LoVo (cell line): ENCODE results near the gene BMX.

Experiments used
- DNase-seq: peaks from one replicate; pipeline ENCODE4 v3.0.0-alpha.2; 2016; ENCODE audit warnings: low spot score

Gene BMX

DNA sequence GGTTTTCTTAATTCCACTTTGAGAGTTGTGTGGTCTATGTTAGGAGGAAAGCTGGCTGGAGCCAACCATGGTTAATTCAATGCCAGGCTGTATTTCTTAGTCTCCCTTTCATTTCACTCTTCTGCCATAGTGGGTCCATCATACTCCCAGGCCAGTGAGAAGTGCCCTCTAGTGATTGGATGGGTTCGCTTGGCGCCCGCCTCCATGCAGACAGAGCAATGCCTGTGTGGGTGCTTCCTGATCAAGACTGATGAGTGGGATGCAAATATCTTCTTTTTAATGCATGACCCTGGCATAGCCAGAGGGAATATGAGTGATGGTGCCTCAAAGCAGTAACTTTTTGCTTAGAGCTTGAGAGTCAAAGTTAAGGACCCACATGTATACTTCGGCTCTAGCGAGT lies 6.4 kb downstream of the BMX start:
- DNase-seq: no peak

DNA sequence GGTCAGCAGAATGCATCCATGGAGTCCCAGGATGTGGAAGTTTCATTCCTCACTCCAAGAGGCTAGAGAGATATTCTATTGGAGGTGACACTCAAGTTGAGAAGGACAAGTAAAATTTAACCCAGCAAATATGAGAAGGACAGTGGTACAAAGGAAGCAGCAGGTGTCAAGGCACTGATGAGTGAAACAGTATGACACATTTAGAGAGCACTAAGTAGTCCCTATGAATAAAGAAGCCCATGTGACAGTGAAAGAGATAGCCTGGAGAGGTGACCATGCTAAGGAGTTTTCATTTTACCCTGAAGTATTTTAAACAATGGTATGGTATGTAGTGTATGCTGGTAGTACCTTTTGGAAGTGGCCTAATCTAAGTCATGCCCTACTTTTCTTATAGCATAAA lies 9.2 kb downstream of the BMX start:
- DNase-seq: no peak

- DNase-seq: no peak
Observed at GRCh38 chrX:15511563-15511962, 11.0 kb downstream of the BMX start.

DNA sequence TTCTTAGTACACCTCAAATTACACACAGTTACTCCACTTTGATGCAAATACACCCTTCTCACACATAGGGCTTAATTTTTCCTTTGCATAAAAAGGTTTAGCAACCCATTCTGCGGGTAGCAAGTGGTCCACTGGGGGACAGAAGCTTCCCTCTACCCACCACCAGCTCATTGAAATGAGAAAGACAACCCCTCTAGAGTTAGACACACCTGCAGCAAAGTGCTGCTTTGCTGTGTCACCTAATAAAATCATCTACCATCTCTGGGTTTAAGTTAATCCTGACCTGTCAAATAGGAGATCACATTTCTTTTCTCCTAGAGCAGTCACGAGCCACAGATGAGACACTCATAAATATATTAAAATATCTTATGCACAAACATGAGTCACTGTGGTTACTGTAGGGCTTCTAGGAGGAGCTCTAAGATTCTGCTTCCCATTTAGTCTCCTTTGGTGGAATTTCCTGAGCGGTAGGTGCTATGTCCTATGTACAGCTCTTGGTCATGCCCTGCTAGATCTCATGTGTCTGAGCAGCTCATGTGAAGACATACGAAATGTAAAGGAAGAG lies 11.9 kb downstream of the BMX start:
- no peak for DNase-seq

DNA sequence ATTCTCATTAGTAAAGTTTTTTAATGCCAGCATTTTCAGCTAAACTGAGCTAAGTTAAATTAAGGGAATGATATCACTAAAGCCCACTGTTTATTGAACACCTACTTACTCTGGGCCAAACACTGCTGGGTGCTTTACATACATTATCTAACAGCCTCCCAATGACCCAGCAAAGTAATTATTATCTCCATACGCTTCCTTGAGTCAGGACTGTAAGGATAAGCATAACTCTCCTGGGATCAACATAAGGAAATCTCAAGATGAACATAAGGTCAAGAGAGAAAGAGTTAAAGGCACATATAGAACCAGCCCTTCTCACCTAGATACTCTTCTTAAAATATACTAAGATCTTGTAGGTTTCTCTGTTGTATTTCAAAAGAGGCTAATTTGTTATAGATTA lies 13.7 kb downstream of the BMX start:
- DNase-seq: no peak

DNA sequence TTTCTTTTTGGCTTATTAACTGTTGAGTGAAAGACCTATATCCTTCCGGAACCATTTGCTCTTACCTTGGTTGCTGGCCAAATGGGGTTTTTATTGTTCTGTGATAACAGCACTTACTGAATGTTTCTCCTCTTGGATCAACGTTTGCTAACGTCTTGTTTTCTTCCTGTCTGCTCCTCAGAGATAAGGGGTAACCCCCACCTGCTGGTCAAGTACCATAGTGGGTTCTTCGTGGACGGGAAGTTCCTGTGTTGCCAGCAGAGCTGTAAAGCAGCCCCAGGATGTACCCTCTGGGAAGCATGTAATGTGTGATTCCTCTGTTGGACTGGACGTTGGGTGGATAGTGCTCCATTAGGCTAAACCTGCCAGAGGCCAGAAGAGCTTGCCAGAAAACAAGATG lies 15.3 kb downstream of the BMX start:
- DNase-seq: no peak

- DNase-seq: no peak
Observed at GRCh38 chrX:15522464-15522863, 21.9 kb downstream of the BMX start.

GRCh38 chrX:15523088-15523487 lies 22.5 kb downstream of the BMX start:
- no peak for DNase-seq

GRCh38 chrX:15524417-15524816 lies 23.8 kb downstream of the BMX start:
- DNase-seq: peak; percentile 26

DNA sequence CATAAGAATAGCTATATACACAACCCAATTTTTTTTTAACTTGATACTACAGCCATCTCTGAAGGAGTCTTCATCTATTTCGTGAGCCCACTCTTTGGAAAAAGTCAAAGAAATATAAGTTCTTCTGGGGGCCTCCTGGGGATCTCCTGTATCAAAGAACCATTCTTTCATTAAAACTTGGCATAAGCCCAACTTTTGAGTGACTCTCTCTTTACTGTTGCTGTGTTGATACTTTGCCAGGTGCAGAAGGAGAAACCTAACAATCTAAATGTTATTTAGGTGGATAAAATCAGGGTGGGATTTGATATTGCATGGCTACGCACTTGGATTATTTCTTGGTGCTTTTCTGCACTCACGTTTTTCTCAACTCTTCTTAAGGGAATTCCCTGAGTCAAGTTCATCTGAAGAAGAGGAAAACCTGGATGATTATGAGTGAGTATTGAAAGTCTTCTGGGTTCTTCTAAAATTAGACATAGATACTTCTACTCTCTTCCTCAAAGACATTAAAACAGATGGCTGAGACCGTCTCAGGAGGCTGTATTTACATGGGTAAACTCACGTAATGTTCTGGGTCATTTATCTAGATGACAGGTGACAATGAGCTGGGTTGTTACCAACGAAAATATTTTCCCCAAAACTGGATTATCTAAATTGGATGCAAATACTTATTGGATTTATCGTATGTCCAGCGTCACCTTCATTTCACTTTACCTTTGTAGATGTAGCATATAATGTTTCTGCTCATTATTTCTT lies 25.2 kb downstream of the BMX start:
- peak; percentile 13 for DNase-seq

DNA sequence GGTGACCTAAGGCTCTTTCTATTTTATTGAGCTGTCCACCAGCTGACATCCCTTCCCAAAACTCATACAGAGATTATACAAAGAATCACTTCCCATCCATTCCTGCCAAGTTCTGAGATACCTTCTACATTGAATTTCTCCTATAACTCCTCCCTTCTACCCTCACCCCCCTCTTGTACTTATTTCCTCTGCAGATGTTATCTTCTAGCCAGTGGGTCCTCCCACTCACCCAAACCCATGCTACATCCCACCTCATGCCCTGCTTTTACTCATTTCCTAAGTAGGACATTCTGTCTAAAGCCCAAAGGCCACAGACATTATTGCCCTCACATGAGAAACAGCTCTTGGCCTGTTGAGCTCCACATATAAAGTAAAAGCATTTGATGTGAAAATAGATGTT lies 28.6 kb downstream of the BMX start:
- no peak for DNase-seq

DNA sequence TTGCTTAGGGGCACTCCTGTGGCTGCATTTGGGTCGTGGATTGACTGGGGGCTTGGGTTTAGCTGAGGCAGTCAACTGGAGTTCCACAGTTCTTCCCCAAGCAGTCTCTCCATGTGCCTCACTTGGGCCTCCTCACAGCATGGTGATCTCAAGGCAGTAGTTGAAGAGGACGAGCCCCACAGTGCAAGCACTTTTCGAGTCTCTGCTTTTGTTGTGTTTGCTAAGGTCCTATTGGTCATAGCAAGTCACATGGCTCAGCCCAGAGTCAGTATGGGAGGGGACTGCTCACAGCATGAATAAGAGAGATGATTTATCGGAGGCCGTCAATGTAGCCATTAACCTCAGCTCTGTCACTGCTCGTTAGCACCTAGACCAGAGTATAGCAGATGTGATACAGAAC lies 29.7 kb downstream of the BMX start:
- DNase-seq: no peak

- DNase-seq: no peak
Observed at GRCh38 chrX:15546745-15547144, 46.1 kb downstream of the BMX start.

DNA sequence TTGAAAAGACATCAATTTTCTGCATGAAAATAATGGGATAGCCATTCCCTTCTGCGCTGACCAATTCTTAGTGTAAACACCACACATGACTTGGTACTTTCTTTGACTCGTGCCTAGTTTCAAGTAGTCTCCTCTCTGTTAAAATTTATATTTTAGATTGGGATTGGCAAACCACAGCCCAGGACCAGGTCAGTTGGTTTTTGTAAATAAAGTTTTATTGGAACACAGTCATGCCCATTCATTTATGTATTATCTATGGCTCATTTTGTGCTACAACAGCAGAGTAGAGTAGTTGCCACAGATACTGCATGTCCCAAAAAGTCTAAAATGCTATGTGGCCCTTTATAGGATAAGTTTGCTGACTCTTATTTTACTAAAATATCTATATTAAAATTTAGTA lies 46.7 kb downstream of the BMX start:
- DNase-seq: no peak

- DNase-seq: no peak
Observed at GRCh38 chrX:15549189-15550012, 48.8 kb downstream of the BMX start.

GRCh38 chrX:15559227-15559626 lies 58.6 kb downstream of the BMX start:
- DNase-seq: no peak

DNA sequence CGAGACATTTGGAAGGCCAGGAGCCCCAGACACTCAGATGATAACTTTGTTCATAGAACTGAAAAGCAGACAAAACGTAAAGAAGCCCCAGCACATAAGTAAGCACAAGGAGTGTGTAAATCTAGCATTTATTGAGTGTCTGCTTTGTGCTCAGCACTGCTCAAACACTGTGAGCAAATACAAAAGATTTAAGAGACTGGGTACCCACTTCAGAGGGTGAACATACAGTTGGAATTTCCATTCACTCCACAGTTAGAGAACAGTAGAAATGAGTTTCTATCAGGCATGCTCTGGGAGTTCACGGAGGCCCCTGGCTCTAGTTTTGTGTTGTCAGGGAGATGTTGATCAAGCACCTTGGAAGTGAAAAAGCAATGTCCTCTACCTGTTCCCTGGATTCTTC lies 60.3 kb downstream of the BMX start:
- DNase-seq: no peak

DNA sequence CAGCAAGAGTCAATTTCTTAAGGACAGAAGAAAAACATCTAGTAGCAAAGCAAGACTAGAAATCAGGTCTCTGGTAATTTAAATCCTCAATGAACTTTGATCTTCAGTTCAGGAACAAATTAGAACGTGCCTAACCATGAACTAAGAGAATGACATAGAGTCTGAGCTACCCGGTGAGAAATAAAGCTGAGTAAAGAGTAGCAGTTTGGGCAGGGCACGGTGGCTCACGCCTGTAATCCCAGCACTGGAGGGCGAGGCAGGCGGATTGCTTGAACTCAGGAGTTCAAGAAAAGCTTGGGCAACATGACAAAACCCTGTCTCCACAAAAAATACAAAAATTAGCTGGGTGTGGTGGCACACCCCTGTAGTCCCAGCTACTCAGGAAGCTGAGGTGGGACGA lies 62.4 kb downstream of the BMX start:
- peak; percentile 4 for DNase-seq

GRCh38 chrX:15564981-15565579 lies 64.5 kb downstream of the BMX start:
- peak; percentile 67 for DNase-seq

DNA sequence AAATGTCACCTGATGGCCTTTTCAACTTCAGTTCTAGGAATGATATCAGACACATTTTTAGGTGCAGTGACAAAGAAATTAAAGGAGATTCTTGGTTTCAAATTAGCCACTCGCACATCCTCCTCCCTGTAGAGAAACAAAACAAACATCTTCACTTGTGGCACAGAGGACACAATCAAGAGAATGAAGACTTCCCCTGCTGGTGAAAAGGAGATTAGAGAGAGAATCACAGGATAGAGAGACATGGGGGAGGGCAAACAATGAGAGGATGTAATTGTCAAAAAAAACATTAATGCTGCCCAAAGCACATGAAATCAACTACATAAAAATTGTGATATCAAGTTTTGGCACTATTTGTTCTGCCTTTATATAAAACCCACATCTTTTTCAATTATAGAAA lies 65.6 kb downstream of the BMX start:
- DNase-seq: no peak

DNA sequence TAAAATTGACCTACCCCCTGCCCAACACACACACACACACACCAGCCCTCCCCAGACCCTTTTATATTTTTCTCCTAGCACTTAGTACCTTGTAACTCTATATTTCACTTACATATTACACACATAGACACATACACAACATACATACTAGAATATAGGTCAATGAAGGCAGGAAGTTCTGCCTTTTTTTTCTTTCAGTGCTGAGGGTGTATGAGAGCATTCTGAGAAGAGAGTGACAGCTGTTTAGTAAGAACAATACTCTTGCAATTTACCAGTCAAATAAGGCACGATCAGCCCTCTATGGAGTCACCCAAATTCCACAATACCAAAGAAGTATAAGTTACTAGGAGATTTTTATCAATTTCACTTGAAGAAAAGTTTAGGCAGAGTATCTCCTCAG lies 66.7 kb downstream of the BMX start:
- DNase-seq: no peak

DNA sequence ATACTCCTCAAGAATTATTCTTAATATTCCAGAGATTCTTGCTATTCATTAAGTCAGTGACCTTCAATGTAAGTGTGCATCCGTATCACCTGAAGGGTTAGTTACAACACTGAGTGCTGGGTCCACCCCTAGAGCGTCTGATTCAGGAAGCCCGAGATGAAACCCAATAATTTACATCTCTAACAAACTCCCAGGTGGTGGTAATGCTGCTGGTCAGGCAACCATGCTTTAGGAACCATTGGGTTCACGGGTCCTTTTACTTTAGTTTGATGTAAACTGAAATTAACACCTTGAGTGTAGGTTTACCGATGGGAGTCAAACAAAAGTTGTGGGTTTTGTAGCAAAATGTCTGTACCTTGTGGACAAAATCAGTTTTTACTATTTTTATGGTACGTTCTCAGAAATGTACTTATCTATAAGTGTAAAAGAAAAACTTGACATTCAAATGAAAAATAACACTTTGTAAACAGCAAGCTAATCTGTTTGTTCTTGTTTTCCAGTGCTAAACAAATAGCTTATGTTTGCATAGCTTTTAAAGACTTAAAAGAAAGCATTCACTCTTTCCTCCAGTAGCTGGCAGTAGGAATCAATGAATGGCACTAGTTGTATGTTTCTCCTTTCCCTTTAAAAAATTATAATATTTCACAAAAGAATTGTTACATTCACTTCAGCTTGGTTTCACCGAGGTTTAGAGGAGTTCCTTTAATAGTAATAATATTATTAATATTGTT lies 67.4 kb downstream of the BMX start:
- no peak for DNase-seq
